Measurements from ENCODE around the gene MRFAP1. TPM values are rescaled to one million over a fixed set of nuclear protein-coding genes. Genes with fewer than 3 reads are reported as not detected.
"Not testable (repeated sequence)": the region's sequence is repeated elsewhere in the genome, so short reads cannot be mapped to it uniquely, and the experiment has no call there.

MRFAP1 gene
- total RNA-seq, 2 donors from 2014 or later = 97.9 to 115 TPM

- no peak for DNase-seq
- no peak for TF ChIP-seq POLR2A (IDR thresholded peaks at IDR 0.05)
- TF ChIP-seq CTCF (IDR thresholded peaks at IDR 0.05) = no peak
- Histone ChIP-seq H3K36me3 (replicated peaks in 1 of 2; ENCODE audit: insufficient read depth in 1 of 2, low read depth in 2 of 2) (no peaks in the 10 kb centered on the region), H3K4me1 (peaks cover 30% of the 10 kb centered on the region), H3K9me3 (no peaks in the 10 kb centered on the region), H3K4me3 (no peak overlapping the region), H3K27ac (no peak overlapping the region), H3K27me3 (no peaks in the 10 kb centered on the region)
- no peak for ATAC-seq
- intact Hi-C loops (cut with DNase I) = no loop called here
- 89 to 93% methylated on average over 1 of the region's 1 CpG for WGBS, 2 donors
Measured at GRCh38 chr4:6671648-6672047, 31.2 kb downstream of the MRFAP1 start.

GRCh38 chr4:6672131-6672530 is 31.6 kb downstream of the MRFAP1 start:
- intact Hi-C loops (cut with DNase I) = no loop called here
- H3K4me1 ChIP-seq = peaks cover 35% of the 10 kb centered on the region
- no peak overlapping the region for H3K4me3 ChIP-seq
- H3K27me3 ChIP-seq = no peaks in the 10 kb centered on the region
- 93 to 98% methylated on average over 19 of the region's 19 CpGs for WGBS, 2 donors
- no peak for ATAC-seq
- H3K27ac ChIP-seq = no peak overlapping the region
- no peaks in the 10 kb centered on the region for H3K9me3 ChIP-seq
- TF ChIP-seq CTCF (IDR thresholded peaks at IDR 0.05) (no peak), POLR2A (IDR thresholded peaks at IDR 0.05) (no peak)
- no peak for DNase-seq
- H3K36me3 ChIP-seq (replicated peaks in 1 of 2; ENCODE audit: insufficient read depth in 1 of 2, low read depth in 2 of 2) = no peaks in the 10 kb centered on the region

- H3K36me3 ChIP-seq (replicated peaks in 1 of 2; ENCODE audit: insufficient read depth in 1 of 2, low read depth in 2 of 2); ATAC-seq; intact Hi-C loops (cut with DNase I); H3K4me3 ChIP-seq; H3K27ac ChIP-seq; H3K9me3 ChIP-seq; H3K27me3 ChIP-seq; DNase-seq: not testable (repeated sequence)
- WGBS, 2 donors = 92 to 99% methylated on average over 11 to 28 of the region's 34 CpGs
- peaks cover 36% of the 10 kb centered on the region for H3K4me1 ChIP-seq
Measured at GRCh38 chr4:6672541-6673190, 32.2 kb downstream of the MRFAP1 start.

- peak in 2 of 3 donors; percentile 80 to 85 for TF ChIP-seq POLR2A (IDR thresholded peaks at IDR 0.05)
- H3K36me3 ChIP-seq (replicated peaks in 1 of 2; ENCODE audit: insufficient read depth in 1 of 2, low read depth in 2 of 2); H3K27me3 ChIP-seq; intact Hi-C loops (cut with DNase I); ATAC-seq; H3K9me3 ChIP-seq: not testable (repeated sequence)
- peak in 2 of 4 donors; percentile 26 to 50 for DNase-seq
- 22 to 33% methylated on average over 8 to 14 of the region's 14 CpGs for WGBS, 2 donors
- Histone ChIP-seq H3K4me1 (peaks cover 36% of the 10 kb centered on the region), H3K27ac (peak overlapping the region in 3 of 4 donors; percentile 64 to 86 (median 73)), H3K4me3 (peak overlapping the region in 1 of 2 donors; percentile 4)
Measured at GRCh38 chr4:6673191-6673659, 32.7 kb downstream of the MRFAP1 start.

GRCh38 chr4:6673660-6674499 is 33.4 kb downstream of the MRFAP1 start:
- Histone ChIP-seq H3K4me3 (peak overlapping the region; percentile 5 to 47), H3K27ac (peak overlapping the region in 3 of 4 donors; percentile 64 to 86 (median 73)), H3K27me3 (no peaks in the 10 kb centered on the region), H3K4me1 (peaks cover 36% of the 10 kb centered on the region), H3K36me3 (replicated peaks in 1 of 2; ENCODE audit: insufficient read depth in 1 of 2, low read depth in 2 of 2) (no peaks in the 10 kb centered on the region), H3K9me3 (no peaks in the 10 kb centered on the region)
- DNase-seq (peak; percentile 93 to 97 (median 94)), ATAC-seq (peak; percentile 97)
- TF ChIP-seq POLR2A (IDR thresholded peaks at IDR 0.05) = peak; percentile 32 to 73 (median 64)
- peak in 1 of 7 experiments; percentile 21 for TF ChIP-seq CTCF (IDR thresholded peaks at IDR 0.05)
- WGBS, 2 donors = 1 to 8% methylated on average over 5 to 89 of the region's 89 CpGs
- intact Hi-C loops (cut with DNase I) = no loop called here
